ENCODE data around the gene WDR82.

Gene WDR82

GRCh38 chr3:52237006-52237656 is 41.3 kb downstream of the WDR82 start:
- Histone ChIP-seq H3K4me3 (ENCODE audit: low read depth in 1 of 2, low read length in 2 of 2) (peak overlapping the region in 1 of 2 experiments; percentile 25; a peak in 1 of 4 replicates), H3K4me1 (ENCODE audit: insufficient read depth, low read length) (peaks cover 54% of the 10 kb centered on the region)
- no peak for TF ChIP-seq CTCF (IDR thresholded peaks at IDR 0.05; ENCODE audit: borderline replicate concordance, extremely low read depth, low read length, poor library complexity, severe bottlenecking)
- TF ChIP-seq EZH2 (IDR thresholded peaks at IDR 0.05; ENCODE audit: borderline replicate concordance, low read depth, low read length, severe bottlenecking): no peak

GRCh38 chr3:52236424-52236886 is 42.0 kb downstream of the WDR82 start:
- Histone ChIP-seq H2AFZ (ENCODE audit: low read depth, low read length) (no peak overlapping the region), H3K4me1 (ENCODE audit: insufficient read depth, low read length) (peaks cover 59% of the 10 kb centered on the region), H3K4me2 (ENCODE audit: insufficient read depth, low read length) (no peak overlapping the region), H3K9ac (ENCODE audit: low read depth, low read length) (no peak overlapping the region), H3K27ac (ENCODE audit: low read length) (no peak overlapping the region), H3K79me2 (ENCODE audit: insufficient read depth, low read length) (peaks cover 76% of the 10 kb centered on the region), H4K20me1 (ENCODE audit: insufficient read depth, low read length) (peaks cover 44% of the 10 kb centered on the region), H3K36me3 (ENCODE audit: insufficient read depth, low read length) (peaks cover 36% of the 10 kb centered on the region), H3K9me3 (ENCODE audit: insufficient read depth, low read length, severe bottlenecking) (no peaks in the 10 kb centered on the region), H3K27me3 (ENCODE audit: insufficient read depth, low read length, poor library complexity) (no peaks in the 10 kb centered on the region), H3K4me3 (ENCODE audit: low read depth in 1 of 2, low read length in 2 of 2) (no peak overlapping the region)
- ATAC-seq (ENCODE audit: insufficient read depth, low read depth) (no peak), DNase-seq (no peak)
- TF ChIP-seq EZH2 (IDR thresholded peaks at IDR 0.05; ENCODE audit: borderline replicate concordance, low read depth, low read length, severe bottlenecking) (no peak), CTCF (IDR thresholded peaks at IDR 0.05; ENCODE audit: borderline replicate concordance, extremely low read depth, low read length, poor library complexity, severe bottlenecking) (no peak)

More at GRCh38 chr3:52237006-52237656, 41.3 kb downstream of the WDR82 start:
- Histone ChIP-seq H3K36me3 (ENCODE audit: insufficient read depth, low read length) (peaks cover 30% of the 10 kb centered on the region), H2AFZ (ENCODE audit: low read depth, low read length) (no peak overlapping the region), H3K4me2 (ENCODE audit: insufficient read depth, low read length) (peak overlapping the region; percentile 91), H3K9ac (ENCODE audit: low read depth, low read length) (peak overlapping the region; percentile 85; the same call in 1 of the 2 replicates), H4K20me1 (ENCODE audit: insufficient read depth, low read length) (peaks cover 37% of the 10 kb centered on the region), H3K9me3 (ENCODE audit: insufficient read depth, low read length, severe bottlenecking) (no peaks in the 10 kb centered on the region), H3K27ac (ENCODE audit: low read length) (peak overlapping the region; percentile 86), H3K79me2 (ENCODE audit: insufficient read depth, low read length) (peaks cover 69% of the 10 kb centered on the region), H3K27me3 (ENCODE audit: insufficient read depth, low read length, poor library complexity) (no peaks in the 10 kb centered on the region)
- DNase-seq (no peak), ATAC-seq (ENCODE audit: insufficient read depth, low read depth) (no peak)

- Histone ChIP-seq H3K4me1 (ENCODE audit: insufficient read depth, low read length) (peaks cover 46% of the 10 kb centered on the region), H3K4me3 (ENCODE audit: low read depth in 1 of 2, low read length in 2 of 2) (no peak overlapping the region), H3K27ac (ENCODE audit: low read length) (no peak overlapping the region), H3K36me3 (ENCODE audit: insufficient read depth, low read length) (peaks cover 53% of the 10 kb centered on the region), H3K27me3 (ENCODE audit: insufficient read depth, low read length, poor library complexity) (no peaks in the 10 kb centered on the region), H2AFZ (ENCODE audit: low read depth, low read length) (no peak overlapping the region), H3K9me3 (ENCODE audit: insufficient read depth, low read length, severe bottlenecking) (no peaks in the 10 kb centered on the region), H3K79me2 (ENCODE audit: insufficient read depth, low read length) (peaks cover 68% of the 10 kb centered on the region), H3K4me2 (ENCODE audit: insufficient read depth, low read length) (no peak overlapping the region), H3K9ac (ENCODE audit: low read depth, low read length) (no peak overlapping the region), H4K20me1 (ENCODE audit: insufficient read depth, low read length) (peaks cover 55% of the 10 kb centered on the region)
- no peak for TF ChIP-seq CTCF (IDR thresholded peaks at IDR 0.05; ENCODE audit: borderline replicate concordance, extremely low read depth, low read length, poor library complexity, severe bottlenecking)
- TF ChIP-seq EZH2 (IDR thresholded peaks at IDR 0.05; ENCODE audit: borderline replicate concordance, low read depth, low read length, severe bottlenecking): no peak
- DNase-seq (no peak), ATAC-seq (ENCODE audit: insufficient read depth, low read depth) (no peak)
These were observed 43.7 kb downstream of the WDR82 start for GRCh38 chr3:52234516-52235447.

Data from DND-41 (cell line).